Heart left ventricle (tissue), 13 donors: ENCODE measurements around the gene RAB22A.

Source experiments
- POLR2A ChIP-seq, 2 donors: fragments of 450-650 bp; IDR thresholded peaks; one replicate each; pipeline ENCODE4 v1.6.1; 2017; ENCODE audit warnings: antibody characterized with exemption in 2 of 2, mild to moderate bottlenecking in 2 of 2, moderate library complexity in 2 of 2
- TF ChIP-seq, protein P1 (sequence below), 12 donors: fragments of 200-600 bp; sonication (generic) in 4 of 12; IDR thresholded peaks; one replicate each; pipeline versions ENCODE4 v1.5.0 to v1.8.0; 2018 to 2022; ENCODE audit warnings: antibody characterized with exemption in 12 of 12, mild to moderate bottlenecking in 5 of 12
- donor health status: ischemic (EF 13 %, LVEDD 7.1; RV severe dilation, severe dysfunction).
- donor health status: DM: no; HTN: yes; CAD: no.
- donor health status: DM: no; HTN: no; CAD: no.
- donor health status: ischemic (EF 25% LVEDD 6.9; RV normal size, moderate dysfunction).
- donor health status: ischemic (EF 25% LVEDD 5.7; RV mildly dilated, moderate dysfunction).
- donor health status: ischemic (EF 35%, LVEDD 5.7; RV mildly dilated, moderate dysfunction).
- donor health status: nonischemic (EF 11% LVEDD 7.7; RV severe dilation, severe dysfunction).
- donor health status: DM: yes; HTN: yes; CAD: no.
- donor health status: PGD.
- donor health status: ischemic (EF 29% LVEDD 5.4; RV normal size, mild dysfunction).
- donor health status: nonischemic (EF 23%, LVEDD 6.1; RV moderate dilation, normal function).

DNA sequence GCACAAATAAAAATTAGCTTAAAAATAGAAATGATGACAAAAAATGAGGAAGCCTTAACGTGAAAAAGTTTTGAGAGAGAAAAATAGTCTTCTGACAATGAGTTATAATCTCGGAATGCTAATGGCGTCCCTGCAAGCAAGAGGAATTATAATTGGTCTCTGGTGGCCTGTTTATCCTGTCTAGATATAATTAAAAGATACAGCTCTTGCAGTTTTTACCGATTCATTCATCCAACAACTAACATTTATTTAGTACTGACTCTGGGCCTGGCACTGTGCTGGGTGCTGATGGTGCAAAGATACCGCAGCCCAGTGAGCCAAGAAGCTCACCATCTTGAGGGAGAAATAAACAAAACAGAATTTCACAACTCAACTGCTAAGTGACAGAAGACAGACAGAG lies 49.5 kb upstream of the RAB22A start:
- TF ChIP-seq, protein P1, sequence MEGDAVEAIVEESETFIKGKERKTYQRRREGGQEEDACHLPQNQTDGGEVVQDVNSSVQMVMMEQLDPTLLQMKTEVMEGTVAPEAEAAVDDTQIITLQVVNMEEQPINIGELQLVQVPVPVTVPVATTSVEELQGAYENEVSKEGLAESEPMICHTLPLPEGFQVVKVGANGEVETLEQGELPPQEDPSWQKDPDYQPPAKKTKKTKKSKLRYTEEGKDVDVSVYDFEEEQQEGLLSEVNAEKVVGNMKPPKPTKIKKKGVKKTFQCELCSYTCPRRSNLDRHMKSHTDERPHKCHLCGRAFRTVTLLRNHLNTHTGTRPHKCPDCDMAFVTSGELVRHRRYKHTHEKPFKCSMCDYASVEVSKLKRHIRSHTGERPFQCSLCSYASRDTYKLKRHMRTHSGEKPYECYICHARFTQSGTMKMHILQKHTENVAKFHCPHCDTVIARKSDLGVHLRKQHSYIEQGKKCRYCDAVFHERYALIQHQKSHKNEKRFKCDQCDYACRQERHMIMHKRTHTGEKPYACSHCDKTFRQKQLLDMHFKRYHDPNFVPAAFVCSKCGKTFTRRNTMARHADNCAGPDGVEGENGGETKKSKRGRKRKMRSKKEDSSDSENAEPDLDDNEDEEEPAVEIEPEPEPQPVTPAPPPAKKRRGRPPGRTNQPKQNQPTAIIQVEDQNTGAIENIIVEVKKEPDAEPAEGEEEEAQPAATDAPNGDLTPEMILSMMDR (IDR thresholded peaks at IDR 0.05), result no peak
- no peak for TF ChIP-seq POLR2A (IDR thresholded peaks at IDR 0.05)
